ENCODE measurements around the gene SPATA31C1. TPM values are rescaled to one million over a fixed set of nuclear protein-coding genes. Genes with fewer than 3 reads are reported as not detected.
"Not testable (repeated sequence)": the region's sequence is repeated elsewhere in the genome, so short reads cannot be mapped to it uniquely, and the experiment has no call there.

The SPATA31C1 gene
- total RNA-seq (2012; rRNA removed), result not detected in 2 replicates

DNA sequence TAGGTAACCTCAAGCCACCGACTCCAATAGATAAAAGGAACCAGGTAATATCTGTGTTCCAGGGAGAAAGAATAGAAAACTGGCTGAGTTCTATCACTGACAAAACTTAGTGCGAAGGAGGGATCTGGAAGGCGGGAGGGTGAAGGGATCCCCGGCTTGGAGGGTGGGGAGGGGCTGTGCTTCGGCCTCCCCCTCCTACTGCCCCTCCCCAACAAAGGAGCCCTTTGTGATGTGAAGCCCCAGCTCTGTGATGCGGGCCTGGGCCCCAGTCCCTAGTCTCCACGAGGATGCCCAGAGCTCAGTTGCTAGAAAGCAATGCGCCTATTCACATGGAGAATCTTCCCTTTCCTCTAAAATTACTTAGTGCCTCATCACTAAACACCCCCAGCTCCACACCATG, at the start of gene SPATA31C1:
Gene SPATA31C1 (plus strand): TSS at position 301 of the 400 bp plus-strand sequence.
- H3K9me3 ChIP-seq (replicated peaks; ENCODE audit: low read length); H3K9ac ChIP-seq (ENCODE audit: low read depth, low read length); H3K4me3 ChIP-seq (ENCODE audit: low read length); H3K4me1 ChIP-seq (ENCODE audit: control insufficient read depth, insufficient read depth, low read length); H3K27me3 ChIP-seq (ENCODE audit: control insufficient read depth, insufficient read depth, low read length); H3K36me3 ChIP-seq (ENCODE audit: insufficient read depth, low read length); H3K4me2 ChIP-seq (ENCODE audit: low read length): not testable (repeated sequence)

DNA sequence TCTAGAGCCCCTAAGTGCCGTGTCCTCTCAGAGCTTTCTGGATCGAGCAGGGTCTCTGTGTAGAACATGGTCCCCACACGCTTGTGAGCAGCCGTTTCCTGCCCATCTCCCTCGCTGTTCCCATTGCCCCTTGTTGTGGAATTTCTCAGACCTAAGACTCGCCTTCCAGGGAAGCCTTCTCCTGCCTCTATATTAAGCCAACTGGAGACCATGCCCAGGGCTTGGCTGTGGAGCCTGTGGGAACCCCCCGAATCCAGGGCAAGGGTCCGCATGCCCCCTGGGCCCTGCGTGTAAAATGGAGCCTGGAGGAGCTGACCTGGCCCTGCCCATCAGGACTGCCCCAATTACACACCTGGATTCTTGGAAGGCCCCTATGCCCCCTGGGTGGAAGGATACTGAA, 49.6 kb upstream of the SPATA31C1 start:
- Histone ChIP-seq H3K9me3 (replicated peaks; ENCODE audit: low read length) (no peaks in the 10 kb centered on the region), H3K4me1 (ENCODE audit: control insufficient read depth, insufficient read depth, low read length) (peaks cover 32% of the 10 kb centered on the region), H3K36me3 (ENCODE audit: insufficient read depth, low read length) (no peaks in the 10 kb centered on the region), H3K4me3 (ENCODE audit: low read length) (no peak overlapping the region), H3K4me2 (ENCODE audit: low read length) (no peak overlapping the region), H3K27me3 (ENCODE audit: control insufficient read depth, insufficient read depth, low read length) (no peaks in the 10 kb centered on the region), H3K9ac (ENCODE audit: low read depth, low read length) (no peak overlapping the region)

DNA sequence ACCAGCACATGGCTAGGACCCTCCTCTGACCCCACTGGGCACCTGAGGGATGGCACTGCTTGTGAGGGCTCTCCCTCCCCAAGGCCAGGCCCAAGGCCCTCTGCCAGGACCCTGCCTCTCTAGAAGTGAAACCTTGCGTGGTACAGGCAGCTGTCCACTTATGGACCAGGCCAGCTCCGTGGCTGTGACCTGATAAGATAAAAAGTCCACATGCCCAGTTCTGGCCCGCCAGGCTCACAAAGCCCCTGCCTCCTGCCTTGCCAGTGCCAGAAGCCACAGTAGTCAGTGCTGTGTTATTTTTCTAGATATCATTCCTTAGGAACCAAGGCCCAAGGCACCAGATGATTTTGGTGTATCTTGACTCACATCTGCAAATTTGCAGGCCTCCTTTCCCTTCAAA, 49.1 kb upstream of the SPATA31C1 start:
- no peak overlapping the region for H3K4me2 ChIP-seq (ENCODE audit: low read length)
- H3K36me3 ChIP-seq (ENCODE audit: insufficient read depth, low read length), result no peaks in the 10 kb centered on the region
- H3K27me3 ChIP-seq (ENCODE audit: control insufficient read depth, insufficient read depth, low read length), result no peaks in the 10 kb centered on the region

DNA sequence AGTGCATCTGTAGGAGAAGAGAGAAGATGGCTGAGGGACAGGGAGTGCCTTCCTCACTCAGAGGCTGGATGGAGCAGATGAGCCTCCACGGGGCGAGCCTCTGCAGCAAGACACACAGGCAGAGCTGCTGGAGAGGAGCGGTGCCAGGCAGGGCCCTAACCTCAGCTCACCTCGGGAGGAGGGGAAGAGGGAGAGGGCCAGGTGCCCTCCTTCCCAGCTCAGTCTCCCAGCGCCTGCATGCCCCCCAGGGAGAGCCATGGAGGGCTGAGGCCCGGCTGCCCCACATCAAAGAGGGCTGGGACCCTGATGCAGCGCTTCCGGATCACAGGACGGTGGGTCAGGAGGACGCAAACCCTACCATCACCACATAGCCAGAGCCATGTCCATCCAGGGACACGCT, 48.7 kb upstream of the SPATA31C1 start:
- H3K4me3 ChIP-seq (ENCODE audit: low read length), result no peak overlapping the region

More for the DNA sequence above, 49.1 kb upstream of the SPATA31C1 start:
- H3K9ac ChIP-seq (ENCODE audit: low read depth, low read length), result no peak overlapping the region
- H3K9me3 ChIP-seq (replicated peaks; ENCODE audit: low read length), result no peaks in the 10 kb centered on the region
- H3K4me1 ChIP-seq (ENCODE audit: control insufficient read depth, insufficient read depth, low read length), result peaks cover 30% of the 10 kb centered on the region
- no peak overlapping the region for H3K4me3 ChIP-seq (ENCODE audit: low read length)

DNA sequence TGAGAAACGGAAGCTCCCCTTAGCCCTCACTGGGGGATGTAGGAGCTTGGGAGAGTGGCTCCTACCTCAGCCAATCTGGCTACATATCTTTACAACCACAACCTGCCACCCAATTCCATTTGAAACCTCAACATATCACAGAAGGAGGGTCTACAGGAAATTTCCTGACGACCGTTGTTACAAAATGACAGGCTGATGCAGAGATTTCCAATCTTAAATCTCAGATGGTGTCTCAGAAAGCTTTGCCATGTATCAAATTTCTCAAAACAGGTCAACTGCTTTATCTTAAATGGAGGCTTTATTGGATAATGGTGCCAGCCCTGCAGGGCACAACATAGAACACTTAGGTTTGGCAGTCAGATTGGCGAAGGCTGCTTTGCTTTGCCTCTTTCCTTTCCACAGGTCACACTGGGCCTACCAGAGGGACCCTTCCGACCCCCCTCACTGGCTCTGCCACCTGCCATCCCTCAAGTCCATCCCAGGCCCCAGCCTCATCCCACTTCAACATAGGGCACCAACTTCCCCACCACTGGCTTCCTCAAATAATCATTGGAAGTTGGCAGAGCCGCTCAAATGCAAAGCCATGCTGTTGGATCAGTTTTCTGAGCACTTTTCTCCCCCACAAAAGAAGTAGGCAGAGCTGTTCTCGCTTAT, 46.2 kb upstream of the SPATA31C1 start:
- Histone ChIP-seq H3K9ac (ENCODE audit: low read depth, low read length) (no peak overlapping the region), H3K36me3 (ENCODE audit: insufficient read depth, low read length) (no peaks in the 10 kb centered on the region), H3K4me2 (ENCODE audit: low read length) (no peak overlapping the region), H3K9me3 (replicated peaks; ENCODE audit: low read length) (no peaks in the 10 kb centered on the region), H3K27me3 (ENCODE audit: control insufficient read depth, insufficient read depth, low read length) (no peaks in the 10 kb centered on the region), H3K4me1 (ENCODE audit: control insufficient read depth, insufficient read depth, low read length) (peaks cover 16% of the 10 kb centered on the region), H3K4me3 (ENCODE audit: low read length) (no peak overlapping the region)

More for the DNA sequence above, 48.7 kb upstream of the SPATA31C1 start:
- Histone ChIP-seq H3K9ac (ENCODE audit: low read depth, low read length) (no peak overlapping the region), H3K27me3 (ENCODE audit: control insufficient read depth, insufficient read depth, low read length) (no peaks in the 10 kb centered on the region), H3K4me1 (ENCODE audit: control insufficient read depth, insufficient read depth, low read length) (peaks cover 30% of the 10 kb centered on the region), H3K4me2 (ENCODE audit: low read length) (no peak overlapping the region), H3K36me3 (ENCODE audit: insufficient read depth, low read length) (no peaks in the 10 kb centered on the region), H3K9me3 (replicated peaks; ENCODE audit: low read length) (no peaks in the 10 kb centered on the region)

- Histone ChIP-seq H3K9ac (ENCODE audit: low read depth, low read length) (no peak overlapping the region), H3K27me3 (ENCODE audit: control insufficient read depth, insufficient read depth, low read length) (no peaks in the 10 kb centered on the region), H3K36me3 (ENCODE audit: insufficient read depth, low read length) (no peaks in the 10 kb centered on the region), H3K4me1 (ENCODE audit: control insufficient read depth, insufficient read depth, low read length) (peaks cover 14% of the 10 kb centered on the region), H3K4me2 (ENCODE audit: low read length) (peak overlapping the region; percentile 9), H3K9me3 (replicated peaks; ENCODE audit: low read length) (no peaks in the 10 kb centered on the region), H3K4me3 (ENCODE audit: low read length) (no peak overlapping the region)
Observed at GRCh38 chr9:87872079-87872624, 45.6 kb upstream of the SPATA31C1 start.

GRCh38 chr9:87873607-87874303, 44.0 kb upstream of the SPATA31C1 start:
- Histone ChIP-seq H3K9ac (ENCODE audit: low read depth, low read length) (no peak overlapping the region), H3K4me2 (ENCODE audit: low read length) (no peak overlapping the region)

GRCh38 chr9:87874304-87874623, 43.5 kb upstream of the SPATA31C1 start:
- Histone ChIP-seq H3K9me3 (replicated peaks; ENCODE audit: low read length) (no peaks in the 10 kb centered on the region), H3K36me3 (ENCODE audit: insufficient read depth, low read length) (no peaks in the 10 kb centered on the region), H3K4me3 (ENCODE audit: low read length) (no peak overlapping the region), H3K4me2 (ENCODE audit: low read length) (no peak overlapping the region), H3K9ac (ENCODE audit: low read depth, low read length) (no peak overlapping the region), H3K4me1 (ENCODE audit: control insufficient read depth, insufficient read depth, low read length) (peaks cover 17% of the 10 kb centered on the region), H3K27me3 (ENCODE audit: control insufficient read depth, insufficient read depth, low read length) (no peaks in the 10 kb centered on the region)

More at GRCh38 chr9:87873607-87874303, 44.0 kb upstream of the SPATA31C1 start:
- H3K4me1 ChIP-seq (ENCODE audit: control insufficient read depth, insufficient read depth, low read length), result peaks cover 14% of the 10 kb centered on the region
- H3K9me3 ChIP-seq (replicated peaks; ENCODE audit: low read length), result no peaks in the 10 kb centered on the region
- H3K36me3 ChIP-seq (ENCODE audit: insufficient read depth, low read length), result no peaks in the 10 kb centered on the region
- H3K4me3 ChIP-seq (ENCODE audit: low read length), result no peak overlapping the region
- H3K27me3 ChIP-seq (ENCODE audit: control insufficient read depth, insufficient read depth, low read length), result no peaks in the 10 kb centered on the region

- Histone ChIP-seq H3K4me3 (ENCODE audit: low read length) (no peak overlapping the region), H3K9me3 (replicated peaks; ENCODE audit: low read length) (no peaks in the 10 kb centered on the region), H3K9ac (ENCODE audit: low read depth, low read length) (no peak overlapping the region), H3K27me3 (ENCODE audit: control insufficient read depth, insufficient read depth, low read length) (no peaks in the 10 kb centered on the region), H3K36me3 (ENCODE audit: insufficient read depth, low read length) (no peaks in the 10 kb centered on the region), H3K4me1 (ENCODE audit: control insufficient read depth, insufficient read depth, low read length) (peaks cover 21% of the 10 kb centered on the region), H3K4me2 (ENCODE audit: low read length) (no peak overlapping the region)
Observed at GRCh38 chr9:87875060-87875459, 42.7 kb upstream of the SPATA31C1 start.

DNA sequence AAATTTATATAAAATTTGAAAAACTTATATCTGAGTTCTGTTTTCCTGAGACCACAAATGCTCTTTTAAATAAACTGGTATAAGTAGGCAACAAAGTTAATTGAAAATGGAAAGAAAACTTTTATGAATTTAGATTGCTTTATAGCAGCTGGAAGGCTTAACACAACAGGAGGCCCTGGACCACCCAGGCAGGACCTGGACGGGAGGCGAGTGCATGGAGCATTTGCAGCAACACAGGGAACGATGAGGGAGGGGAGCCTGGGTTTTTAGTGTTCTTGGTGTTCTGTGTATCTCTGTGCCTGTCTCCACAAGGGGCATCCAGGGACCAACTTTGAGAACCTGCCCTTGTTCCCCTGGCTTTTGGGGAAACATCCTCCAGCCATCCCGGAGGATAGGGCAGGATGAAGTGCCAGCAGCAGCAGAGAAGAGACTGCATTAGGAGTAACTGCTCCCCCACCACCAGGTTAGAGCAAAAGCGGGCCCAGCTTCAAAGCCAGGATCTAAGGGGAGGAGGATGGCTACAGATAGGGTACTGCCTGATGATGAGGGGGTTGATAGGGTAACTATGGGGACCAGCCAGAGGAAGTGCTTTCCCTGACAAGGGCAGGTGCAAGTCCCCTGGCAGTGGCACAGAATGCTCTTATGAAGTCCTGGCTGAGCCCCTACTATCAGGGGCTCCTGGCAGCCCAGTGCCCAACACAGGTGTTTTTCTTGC, 41.8 kb upstream of the SPATA31C1 start:
- H3K36me3 ChIP-seq (ENCODE audit: insufficient read depth, low read length), result no peaks in the 10 kb centered on the region
- no peak overlapping the region for H3K4me3 ChIP-seq (ENCODE audit: low read length)
- no peaks in the 10 kb centered on the region for H3K9me3 ChIP-seq (replicated peaks; ENCODE audit: low read length)
- H3K9ac ChIP-seq (ENCODE audit: low read depth, low read length), result no peak overlapping the region
- no peaks in the 10 kb centered on the region for H3K27me3 ChIP-seq (ENCODE audit: control insufficient read depth, insufficient read depth, low read length)
- peaks cover 23% of the 10 kb centered on the region for H3K4me1 ChIP-seq (ENCODE audit: control insufficient read depth, insufficient read depth, low read length)
- no peak overlapping the region for H3K4me2 ChIP-seq (ENCODE audit: low read length)

DNA sequence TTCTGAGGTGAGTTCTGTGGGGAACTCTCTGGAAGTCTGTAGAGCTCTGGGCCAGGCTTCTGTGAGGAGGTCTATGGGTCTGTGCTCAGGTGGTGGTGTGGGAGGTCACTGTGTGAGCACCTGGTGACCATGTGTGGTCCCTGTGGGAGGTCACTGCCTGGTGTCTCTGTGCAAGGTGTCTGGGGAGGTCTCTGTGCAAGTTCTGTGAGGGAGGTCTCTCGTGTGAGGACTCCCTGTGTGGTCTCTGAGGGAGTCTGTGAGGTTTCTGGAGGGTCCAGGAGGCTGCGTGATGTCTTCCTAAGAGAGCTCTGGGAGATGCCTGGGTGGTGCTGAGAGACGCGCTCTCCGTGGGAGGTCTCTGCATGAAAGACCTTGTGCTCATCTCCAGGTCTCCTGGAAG, 41.1 kb upstream of the SPATA31C1 start:
- H3K4me1 ChIP-seq (ENCODE audit: control insufficient read depth, insufficient read depth, low read length), result peaks cover 23% of the 10 kb centered on the region
- no peak overlapping the region for H3K4me3 ChIP-seq (ENCODE audit: low read length)
- no peak overlapping the region for H3K4me2 ChIP-seq (ENCODE audit: low read length)
- no peaks in the 10 kb centered on the region for H3K27me3 ChIP-seq (ENCODE audit: control insufficient read depth, insufficient read depth, low read length)
- H3K36me3 ChIP-seq (ENCODE audit: insufficient read depth, low read length), result no peaks in the 10 kb centered on the region
- no peaks in the 10 kb centered on the region for H3K9me3 ChIP-seq (replicated peaks; ENCODE audit: low read length)
- H3K9ac ChIP-seq (ENCODE audit: low read depth, low read length), result no peak overlapping the region
